Activated CD4-positive, alpha-beta T cell treated with anti-CD3 and anti-CD28 coated beads for 4 hours (primary cell): ENCODE results near the gene KRT13.
A peak's percentile ranks its signal among the peaks of the same experiment; 100 is the strongest.

Experiments used
- DNase-seq, 2 donors: peaks; one replicate each; pipeline ENCODE4 v3.0.0-alpha.2; 2020

The KRT13 gene

DNA sequence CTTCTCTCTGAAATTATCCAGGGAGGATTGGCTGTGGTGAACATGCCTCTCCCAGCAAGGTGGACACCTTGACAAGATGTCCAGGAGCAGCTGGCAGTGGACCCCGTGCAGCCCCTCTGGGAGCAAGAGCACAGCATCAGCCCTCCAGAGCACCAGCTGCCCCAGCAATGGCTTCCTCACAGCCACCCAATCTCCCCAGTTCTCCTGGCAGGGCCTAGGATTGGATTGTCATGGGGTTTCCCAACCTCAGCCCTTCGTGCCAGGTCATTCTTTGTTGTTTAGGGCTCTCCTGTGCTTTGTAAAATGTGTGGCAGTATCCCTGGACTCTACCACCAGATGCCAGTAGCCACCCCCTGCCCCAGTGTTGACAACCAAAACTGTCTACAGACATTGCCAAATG, 13.9 kb downstream of the KRT13 start:
- DNase-seq: no peak

DNA sequence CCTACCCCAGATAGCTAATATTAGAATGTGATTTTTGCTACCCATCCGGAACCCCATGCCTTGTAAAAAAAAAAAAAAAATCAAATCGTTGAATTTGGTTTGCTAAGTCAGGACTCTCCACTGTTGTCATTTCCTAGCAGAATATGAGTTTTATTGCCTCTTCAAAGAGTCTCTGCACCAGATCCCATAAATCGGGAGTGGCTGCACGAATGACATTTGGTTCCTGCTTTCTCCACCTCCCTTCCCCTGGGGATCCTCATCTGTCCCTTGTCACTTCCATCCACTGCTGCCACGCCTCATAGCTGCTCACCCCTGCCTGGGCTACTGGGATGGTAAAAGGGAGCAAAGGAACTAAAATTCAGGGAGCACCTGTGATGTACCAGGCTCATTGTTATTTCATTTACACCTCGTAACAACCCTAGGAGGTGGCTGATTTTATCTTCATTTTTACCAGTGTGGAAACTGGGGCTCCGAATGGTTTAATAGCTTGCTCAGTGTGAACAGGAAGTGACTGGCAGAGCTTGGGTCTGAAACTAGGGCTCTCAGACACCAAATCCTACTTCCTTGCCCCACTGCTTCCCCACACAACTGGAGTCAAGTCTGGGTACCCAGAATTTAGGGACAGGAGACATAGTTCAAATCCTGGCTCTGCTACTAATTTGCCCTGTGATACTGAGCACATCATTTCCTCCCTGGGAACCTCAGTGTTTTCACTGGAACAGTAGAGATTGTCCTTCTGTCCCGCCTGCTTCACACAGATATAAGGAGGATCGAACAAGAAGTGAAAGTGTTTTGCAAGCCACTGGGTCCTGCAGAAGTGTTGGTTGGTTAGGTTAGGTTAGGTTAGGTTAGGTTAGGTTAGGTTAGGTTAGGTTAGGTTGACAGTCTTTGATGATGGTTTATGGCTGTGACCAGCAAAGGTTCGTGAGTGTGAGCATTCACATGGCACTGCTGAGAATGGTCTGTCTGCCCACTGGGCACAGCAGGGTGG, 15.1 kb downstream of the KRT13 start:
- DNase-seq: no peak

DNA sequence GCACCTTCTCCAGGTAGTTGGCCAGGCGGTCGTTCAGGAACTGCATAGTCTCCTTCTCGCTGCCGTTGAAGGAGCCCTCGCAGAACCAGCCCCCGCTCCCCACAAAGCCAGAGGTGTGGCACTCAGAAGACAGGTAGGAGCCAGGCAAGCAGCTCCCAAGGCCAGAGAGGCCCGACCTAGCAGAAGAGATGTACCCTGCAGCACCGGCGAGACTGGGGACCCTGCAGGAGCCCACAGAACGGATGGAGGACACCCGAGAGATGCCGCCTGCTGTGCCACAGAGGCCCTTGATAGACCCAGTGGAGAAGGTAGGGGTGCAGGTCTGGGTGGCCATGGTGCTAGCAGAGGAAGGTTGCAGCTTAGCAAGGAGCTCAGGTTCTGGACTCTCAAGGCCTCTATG, 15.9 kb downstream of the KRT13 start, which contains the start of gene KRT36:
KRT36 (minus strand) TSS at position 380 of the 400 bp plus-strand sequence; CDS start at position 334, 46 bp downstream.
- DNase-seq: no peak

DNA sequence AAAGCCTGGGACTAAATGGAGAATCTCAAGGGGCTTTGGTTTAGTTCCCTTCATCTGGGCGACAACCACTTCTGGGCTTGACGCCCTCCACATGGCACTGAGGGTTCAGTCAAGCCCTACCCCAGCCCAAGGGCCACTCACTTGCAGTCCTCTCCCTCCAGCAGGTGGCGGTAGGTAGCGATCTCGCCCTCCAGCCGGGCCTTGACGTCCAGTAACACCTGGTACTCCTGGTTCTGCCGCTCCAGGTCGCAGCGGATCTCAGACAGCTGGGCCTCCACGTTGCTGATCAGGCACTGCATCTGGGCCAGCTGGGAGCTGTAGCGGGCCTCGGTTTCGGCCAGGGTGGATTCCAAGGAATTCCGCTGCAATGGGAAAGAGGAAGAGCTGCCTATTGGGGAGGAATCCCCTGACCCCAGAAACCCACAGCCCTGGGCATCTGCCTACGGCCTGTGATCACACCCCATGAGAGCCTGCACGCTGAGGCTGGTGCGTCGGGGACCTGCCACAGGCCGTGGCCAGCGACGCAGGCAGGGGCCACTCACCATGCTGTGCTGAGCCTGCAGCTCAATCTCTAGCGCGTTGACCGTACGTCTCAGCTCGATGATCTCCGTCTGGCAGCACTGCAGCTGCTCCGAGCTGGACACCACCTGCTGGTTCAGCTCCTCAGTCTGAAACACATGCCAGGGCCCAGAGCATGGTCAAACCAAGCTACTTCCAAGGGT, 18.4 kb downstream of the KRT13 start:
- peak in 1 of 2 donors; percentile 9 for DNase-seq

DNA sequence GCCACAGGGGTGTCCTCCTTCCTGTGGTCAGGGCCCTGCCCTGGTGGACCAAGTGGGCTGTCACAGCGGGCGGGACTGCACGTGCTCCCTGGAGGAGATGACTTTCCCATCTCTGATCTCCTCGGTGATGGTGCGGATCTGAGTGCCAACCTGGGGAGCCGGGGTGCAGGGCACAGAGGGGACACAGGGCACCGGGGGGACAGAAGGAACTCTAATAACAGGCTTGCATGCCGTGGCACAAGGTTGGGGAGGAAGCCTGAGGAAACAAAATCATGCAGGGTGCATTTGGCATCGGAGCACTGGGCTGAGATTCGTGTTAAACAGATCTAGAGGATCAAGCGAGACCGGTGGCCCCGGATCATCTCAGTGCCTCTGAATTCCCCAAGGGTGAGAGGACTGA, 19.1 kb downstream of the KRT13 start:
- DNase-seq: no peak

DNA sequence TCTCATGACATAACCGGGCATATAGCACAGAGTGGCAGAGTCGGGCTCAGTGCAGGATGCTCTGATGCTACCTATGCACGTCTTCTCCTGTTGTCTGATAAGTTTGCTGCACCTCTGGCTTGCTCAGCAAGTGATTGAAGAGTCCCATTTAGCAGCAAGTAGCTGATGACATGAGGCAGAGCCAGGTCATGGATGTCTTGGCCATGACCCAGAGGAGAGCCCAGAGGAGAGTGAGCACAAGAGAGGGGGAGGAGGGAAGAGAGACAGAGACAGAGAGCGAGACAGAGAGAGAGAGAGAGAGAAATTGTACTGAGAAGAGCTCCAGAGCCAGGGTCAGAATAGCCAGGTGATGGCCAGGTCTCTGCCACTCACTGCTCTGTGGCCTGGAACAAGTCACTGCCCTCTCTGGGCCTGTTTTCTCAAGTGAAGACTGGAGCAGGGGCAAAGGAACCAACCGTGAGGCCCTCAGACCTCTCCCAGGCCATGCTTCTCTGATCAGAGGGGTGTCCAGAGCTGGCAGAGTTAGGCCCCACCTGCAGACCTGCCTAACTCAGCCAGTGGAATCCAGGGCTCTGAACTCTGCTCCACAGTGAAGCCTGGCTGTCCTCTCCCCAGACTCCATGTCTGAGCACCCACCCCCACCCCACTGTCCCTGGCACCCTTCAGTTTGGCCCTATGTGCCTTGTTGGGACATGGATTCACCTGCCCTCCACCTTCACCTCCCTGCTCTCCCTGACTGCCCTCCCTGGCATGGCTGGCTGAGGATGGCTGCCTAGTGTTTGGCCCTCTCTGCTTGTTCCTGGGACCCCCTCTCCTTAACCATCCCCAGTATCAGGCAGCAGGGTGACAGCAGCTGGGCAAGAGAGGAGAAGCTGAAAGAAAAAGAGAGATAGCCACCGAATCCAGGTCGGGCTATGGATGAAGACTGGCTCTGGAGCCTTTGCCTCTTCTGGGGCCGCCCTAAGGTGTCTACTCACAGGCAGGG, 20.2 kb downstream of the KRT13 start:
- no peak for DNase-seq

DNA sequence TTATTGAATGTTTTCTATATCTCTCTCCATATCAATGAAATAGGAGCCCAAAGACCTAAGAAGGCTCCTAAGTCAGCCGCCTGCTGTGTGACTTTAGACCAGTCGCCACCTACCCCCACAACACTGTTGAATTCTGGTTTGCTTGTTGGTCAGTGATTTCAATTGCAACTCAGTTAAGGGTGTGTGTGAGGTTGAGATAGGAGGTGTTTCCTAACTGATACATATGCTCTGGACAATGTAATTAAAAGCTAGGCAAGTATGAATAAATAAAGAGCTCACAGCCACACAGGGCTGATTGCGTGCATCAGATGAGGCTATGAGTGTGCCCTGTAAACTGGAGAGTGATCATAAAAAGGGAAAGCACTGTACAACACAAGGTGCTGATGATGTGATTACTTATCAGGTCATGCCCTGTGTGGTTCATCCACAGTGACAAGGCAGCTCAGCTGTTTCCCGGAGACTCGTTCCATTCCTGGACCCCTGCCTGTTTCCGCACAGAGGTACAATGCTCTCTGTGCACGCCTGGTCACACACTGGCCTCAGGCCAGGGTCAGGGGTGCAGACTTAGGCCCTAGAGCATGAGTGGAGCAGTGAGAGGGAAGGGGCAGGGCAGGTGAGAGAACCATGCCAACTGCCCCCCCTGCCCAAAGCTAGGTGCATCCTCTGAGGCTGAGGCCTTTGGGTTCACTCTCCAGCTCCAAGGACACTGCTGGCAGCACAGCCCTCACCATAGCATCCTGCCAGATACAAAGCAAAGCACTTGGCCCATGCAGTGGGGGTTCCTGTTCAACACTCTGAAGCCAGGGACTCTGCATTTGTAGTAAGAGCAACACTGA, 21.2 kb downstream of the KRT13 start:
- no peak for DNase-seq

DNA sequence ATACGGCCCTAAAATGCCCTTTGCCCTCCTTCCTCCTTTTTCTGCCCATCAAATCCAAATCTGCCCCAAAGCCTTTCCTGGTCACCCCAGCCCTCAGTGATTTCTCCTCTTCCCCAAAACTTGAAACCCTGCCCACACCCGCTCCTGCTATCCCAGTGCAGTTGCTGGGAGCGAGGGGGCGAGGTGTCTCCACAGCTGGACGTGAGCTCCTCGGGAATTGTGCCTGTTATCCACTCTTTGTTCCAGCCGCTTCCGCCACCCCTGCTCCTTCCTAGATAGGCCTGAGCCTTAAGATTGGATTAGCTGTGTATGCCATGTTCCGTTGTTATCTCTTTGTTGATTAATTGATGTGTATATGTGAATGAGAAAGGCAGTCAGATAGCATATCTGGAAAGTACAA, 21.9 kb downstream of the KRT13 start:
- no peak for DNase-seq

DNA sequence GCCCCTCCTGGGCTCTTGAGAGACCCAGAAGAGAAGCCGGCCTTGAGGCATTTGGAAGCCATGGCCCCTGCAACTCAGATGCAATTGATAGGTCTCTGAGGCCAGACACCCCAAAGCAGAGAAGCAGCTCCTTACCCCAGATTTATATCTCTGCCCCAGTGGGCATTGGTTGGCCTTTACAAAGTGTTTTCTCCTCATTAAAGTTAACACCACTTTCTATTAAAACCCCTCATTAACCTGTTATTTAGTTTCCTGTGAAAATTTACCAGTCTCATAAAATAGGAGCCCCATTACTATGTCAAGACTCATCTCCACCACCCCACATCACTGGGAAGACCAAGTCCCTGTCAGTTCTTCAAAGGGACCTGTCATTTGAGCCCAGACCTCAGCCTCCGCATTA, 24.4 kb downstream of the KRT13 start, which contains the start of gene KRT35:
KRT35 (minus strand) TSS at position 116 of the 400 bp plus-strand sequence; CDS start at position 62, 54 bp downstream.
- no peak for DNase-seq

DNA sequence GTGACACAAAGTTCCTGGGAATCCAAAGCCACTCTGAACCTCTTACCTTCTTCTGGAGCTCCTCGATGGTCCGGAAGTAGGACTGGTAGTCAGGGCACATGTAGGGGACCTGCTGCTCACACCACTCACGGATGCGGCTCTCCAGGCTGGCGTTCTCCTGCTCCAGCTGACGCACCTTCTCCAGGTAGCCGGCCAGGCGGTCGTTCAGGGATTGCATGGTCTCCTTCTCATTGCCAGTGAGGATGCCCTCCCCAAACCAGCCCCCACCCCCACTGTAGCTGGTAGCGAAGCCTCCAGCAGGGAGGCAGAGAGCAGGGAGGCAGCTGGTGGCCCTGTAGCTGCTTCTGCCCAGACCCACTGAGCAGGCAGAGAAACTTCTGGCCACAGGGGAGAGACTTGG, 24.8 kb downstream of the KRT13 start:
- DNase-seq: no peak

DNA sequence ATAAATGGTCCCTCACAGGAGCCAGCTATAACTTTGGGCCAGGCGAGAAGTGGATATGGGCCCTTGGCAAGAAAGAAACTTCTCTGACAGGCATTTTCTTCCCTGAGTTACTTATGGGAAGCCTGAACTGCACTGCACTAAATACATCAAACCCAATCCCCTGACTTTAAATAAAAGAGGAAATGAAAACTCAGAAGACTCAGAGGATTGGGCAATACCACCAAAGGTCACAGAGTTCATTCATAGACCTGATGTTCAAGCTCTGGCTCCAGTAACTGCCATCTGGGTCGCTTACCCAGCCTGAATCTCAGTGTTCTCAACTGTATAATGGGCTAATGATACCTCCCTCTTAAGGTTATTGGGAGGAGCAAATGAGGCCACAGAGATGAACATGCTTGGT, 25.3 kb downstream of the KRT13 start:
- DNase-seq: no peak

DNA sequence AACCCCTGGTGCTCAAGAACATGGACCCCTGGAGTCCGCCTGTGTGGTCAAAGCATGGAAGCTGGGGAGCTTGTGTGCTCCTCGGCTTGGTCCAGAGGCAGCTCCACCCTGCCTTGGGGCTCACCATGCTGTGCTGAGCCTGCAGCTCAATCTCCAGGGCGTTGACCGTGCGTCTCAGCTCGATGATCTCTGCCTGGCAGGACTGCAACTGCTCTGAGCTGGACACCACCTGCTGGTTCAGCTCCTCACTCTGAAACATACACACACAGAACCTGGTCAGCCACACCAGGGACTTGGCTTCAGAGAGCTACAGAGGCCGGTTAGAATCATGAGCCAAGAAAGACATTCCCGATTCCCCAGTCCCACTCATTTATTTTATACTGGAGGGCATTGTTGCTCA, 27.2 kb downstream of the KRT13 start:
- DNase-seq: no peak

DNA sequence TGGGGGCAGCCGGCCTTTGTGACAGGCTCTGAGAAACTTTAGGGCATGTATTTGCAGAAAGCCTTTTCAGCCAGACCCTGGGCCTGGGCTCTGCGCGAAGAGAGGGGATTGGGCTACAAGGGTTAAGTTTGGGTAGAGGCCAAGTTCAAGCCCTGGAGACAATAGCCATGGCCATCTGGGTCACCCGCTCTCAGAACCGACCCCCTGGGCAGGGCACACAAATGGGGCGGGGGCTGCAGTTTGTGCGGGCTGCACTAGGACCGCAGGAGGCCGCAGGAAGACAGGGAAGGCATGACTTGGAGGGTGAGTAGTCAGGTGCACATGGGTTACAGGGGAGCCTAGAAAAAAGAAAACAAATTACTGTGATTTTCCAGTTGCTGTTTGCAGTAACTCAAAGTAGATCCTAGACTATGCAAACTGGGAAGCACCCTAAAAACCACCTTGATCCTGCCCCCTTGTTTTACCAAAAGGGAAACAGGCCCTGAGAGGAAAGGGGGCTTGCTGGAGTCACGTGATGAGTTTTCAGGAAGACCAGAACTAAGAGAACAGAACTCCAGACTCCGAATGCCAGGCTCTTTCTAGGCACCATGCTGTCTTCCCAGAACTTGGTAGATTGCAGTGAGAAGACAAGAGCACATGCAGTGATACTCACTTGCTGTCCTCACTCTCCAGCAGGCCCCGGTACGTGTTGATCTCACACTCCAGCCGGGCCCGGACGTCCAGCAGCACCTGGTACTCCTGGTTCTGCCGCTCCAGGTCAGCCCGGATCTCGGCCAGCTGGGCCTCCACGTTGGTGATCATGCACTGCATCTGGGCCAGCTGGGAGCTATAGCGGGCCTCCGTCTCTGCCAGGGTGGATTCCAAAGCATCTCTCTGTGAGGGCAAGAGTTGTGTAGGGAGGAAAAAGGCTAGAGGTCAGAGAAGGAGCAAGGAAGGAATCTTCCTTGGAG, 28.3 kb downstream of the KRT13 start:
- no peak for DNase-seq

DNA sequence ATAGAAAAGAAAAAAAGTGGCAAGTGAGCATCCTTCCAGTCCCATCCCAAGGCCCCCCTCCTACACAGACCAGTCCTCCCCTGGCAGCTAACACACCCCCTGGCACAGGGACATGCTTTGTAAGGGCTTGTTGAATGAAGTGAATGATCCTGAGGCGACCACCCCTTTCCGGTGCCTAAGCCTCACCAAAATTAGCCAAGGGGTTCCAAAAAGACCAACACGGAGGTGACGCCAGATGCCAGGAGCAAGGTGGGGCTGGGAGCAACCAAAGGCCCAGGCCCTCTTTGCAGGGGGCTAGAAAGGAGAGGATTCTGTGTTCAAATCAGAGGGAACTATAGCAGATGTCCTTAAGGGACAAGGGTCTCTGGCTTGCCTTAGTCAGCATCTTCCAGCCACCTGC, 30.0 kb downstream of the KRT13 start:
- DNase-seq: no peak

DNA sequence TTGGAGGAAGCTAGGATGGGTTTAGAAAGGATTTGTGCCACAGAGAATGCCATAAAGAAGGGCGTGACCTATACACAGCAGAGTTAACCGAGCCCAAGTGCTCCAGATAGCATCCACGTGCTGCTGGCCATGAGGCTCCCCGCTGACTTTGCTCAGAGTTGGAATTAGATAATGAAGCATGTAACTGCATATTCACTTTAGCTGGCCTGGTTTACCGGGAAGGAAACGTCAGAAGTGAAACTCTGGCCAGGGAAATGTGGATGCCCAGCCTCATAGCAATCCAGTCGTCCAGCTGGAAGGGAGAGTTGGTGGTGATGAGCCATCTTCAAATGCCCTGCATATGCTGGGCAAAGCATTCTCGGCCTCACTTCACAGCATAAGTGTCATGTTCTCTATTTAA, 30.5 kb downstream of the KRT13 start:
- no peak for DNase-seq

DNA sequence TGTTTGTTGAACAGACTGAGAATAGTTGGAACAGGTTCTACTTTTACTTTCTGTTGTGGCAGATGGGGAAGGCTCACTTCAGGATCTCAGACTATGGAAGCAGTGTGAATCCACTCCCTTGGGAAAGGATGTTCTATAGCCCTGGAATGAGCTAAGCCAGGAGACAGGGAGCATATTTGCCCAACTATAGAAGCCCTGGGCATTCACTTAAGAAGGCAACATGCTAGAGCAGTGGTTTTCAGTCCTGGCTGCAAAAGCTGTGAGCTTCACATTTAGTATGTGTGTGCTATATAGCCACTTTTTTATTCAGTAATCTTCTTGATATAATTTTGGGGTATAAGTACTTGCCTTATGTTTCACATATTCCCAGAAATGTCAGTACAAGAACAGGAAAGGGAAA, 37.1 kb downstream of the KRT13 start:
- no peak for DNase-seq

DNA sequence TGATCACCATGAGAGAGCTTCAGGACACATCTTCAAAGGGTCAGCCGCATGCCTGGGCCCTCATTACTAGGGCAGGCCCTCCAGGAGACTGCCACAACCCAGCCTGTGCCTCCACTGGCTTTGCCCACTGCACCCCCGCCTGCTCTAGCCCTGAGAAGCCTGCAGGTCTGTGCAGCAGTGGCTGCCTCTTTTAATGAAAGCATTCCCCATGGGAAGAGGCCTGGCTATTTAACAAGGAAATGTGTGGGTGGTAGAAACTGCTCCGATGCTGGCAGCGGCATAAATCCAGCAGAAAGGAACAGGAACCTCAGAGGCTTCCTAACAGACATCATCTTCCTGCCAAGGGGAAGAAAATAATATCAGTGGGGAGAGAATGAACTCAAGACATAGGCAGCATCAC, 37.9 kb downstream of the KRT13 start:
- DNase-seq: no peak

DNA sequence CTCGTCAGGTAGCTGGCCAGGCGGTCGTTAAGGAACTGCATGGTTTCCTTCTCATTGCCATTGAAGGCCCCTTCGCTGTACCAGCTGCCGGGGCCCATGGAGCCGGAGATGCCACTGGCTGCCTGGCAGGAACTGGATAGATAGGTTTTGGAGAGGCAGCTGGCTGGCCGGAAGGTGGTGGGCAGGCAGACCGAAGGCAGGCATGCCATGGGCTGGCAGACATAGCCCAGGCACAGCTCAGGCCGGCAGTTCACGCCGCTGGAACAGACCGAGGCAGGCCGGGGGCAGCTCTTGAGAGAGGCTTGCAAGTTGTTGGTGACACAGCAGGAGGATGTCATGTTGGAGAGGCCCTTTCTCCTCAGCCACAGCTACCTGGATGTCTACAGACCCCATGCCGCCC, 38.4 kb downstream of the KRT13 start, which contains the start of gene KRT32:
KRT32 (minus strand) TSS at position 399 of the 400 bp plus-strand sequence; CDS start at position 338, 61 bp downstream.
- no peak for DNase-seq

DNA sequence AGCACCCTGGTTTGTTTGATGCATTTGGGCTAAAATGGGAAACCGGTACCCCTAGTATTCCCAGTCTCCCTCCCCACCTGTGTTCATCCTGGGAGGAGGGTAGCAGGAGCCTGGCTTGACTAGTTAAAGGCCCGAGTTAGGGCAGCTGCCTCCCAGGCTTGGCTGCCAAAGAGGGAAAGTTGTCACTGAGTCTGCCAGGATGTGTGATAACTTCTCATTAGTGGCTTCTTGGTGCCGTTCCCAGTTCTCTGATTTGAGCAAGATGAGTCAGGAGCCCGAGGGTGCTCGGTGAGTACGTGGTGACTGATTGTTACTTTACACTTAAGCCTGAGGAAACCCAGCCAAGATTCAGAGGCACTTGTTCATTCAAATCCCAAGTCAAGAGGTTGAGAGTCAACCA, 40.7 kb downstream of the KRT13 start:
- no peak for DNase-seq

DNA sequence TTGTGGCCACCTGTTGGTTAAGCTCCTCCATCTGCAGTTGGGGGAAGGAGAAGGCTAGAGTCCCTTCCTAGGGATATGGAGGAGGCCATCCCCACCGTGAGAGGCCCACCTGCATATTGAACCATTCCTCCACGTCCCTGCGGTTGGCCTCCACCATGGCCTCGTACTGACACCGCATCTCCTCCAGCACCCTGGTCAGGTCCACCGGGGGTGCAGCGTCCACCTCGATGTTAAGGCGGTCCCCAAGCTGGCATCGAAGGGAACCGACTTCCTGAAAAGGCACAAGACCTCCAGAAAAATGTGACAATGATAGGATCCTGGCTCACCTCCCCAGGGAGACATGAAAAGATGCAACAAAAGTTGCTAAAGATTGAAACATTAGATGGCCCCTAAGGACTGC, 41.2 kb downstream of the KRT13 start:
- no peak for DNase-seq
